TTC549 (cell line): ENCODE data around the gene FABP7.

Experiments used
- FAIRE-seq: peaks from 2 replicates; lab custom pipeline; 2012; peaks lifted over from hg19 to GRCh38; lab: Jason Lieb, UNC

FABP7 gene

DNA sequence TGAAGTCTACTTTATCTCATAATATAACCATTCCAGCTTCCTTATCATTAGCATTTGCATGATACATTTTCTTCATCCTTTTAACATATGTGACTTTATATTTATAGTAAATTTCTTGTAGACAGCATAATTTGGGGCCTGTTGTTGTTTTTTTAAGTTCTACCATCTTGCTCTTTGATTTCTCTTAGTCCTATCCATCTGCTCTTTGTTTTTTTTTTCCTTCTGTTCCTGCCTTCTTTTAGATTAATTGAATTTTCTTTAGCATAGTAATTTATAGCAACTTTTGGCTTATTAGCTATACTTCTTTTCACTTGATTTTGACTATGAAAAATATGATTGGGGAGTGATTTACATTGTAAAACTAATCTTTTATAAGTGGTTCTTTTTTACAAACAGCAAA, 19.2 kb upstream of the FABP7 start:
- FAIRE-seq: no peak

DNA sequence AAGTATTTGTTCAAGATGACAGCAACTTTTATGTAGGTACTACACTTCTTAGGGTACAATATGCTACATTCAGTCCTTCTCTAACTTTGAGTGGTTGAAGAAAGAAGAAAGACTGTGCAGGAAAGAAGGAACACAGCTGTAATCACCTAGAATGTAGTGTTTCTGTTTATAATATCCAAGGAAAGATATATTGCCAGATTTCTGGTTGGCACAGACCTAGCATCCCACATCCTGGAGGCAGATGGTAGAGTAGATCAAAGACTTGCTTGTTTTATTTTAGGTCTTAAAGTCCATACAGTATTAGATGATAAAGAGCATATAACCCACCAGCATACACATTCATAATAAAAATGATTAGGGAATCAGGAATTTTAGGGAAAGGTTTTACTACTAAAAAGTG, 13.3 kb upstream of the FABP7 start:
- FAIRE-seq: no peak

DNA sequence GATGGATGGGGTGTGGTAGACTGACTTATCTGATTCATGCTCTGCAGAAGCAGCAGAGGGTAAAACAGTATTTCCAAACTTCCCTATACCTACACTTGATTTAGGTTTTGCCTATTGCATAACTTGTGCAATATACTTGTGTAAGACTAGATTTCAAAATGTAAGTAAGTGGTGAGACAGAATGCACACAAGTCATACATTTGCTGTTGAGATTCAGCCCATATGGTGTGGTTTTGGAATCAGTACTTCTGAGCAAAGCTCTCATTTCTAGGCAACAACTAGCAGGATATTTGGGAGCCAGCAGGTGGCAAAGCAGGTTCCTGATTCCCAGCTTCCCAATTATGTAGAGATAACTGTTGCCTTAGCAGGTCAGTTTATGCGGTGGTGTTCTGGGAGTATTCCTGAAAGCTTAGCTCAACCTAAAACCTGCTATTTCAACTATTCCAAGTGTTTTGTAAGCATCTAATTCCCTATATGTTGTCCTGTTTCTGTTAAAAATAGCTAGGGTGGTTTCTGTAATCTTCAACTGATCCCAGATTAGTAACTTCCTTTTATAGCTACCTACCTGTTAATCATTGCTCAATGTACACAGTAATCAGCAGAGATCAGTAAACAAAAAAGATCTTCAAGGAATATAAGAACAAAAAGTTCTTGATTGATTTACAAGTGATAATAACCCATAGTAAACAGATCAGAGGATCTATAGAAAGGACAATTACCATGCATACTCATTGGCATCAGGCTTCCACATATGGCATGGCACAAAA, 8.5 kb upstream of the FABP7 start:
- FAIRE-seq: no peak

DNA sequence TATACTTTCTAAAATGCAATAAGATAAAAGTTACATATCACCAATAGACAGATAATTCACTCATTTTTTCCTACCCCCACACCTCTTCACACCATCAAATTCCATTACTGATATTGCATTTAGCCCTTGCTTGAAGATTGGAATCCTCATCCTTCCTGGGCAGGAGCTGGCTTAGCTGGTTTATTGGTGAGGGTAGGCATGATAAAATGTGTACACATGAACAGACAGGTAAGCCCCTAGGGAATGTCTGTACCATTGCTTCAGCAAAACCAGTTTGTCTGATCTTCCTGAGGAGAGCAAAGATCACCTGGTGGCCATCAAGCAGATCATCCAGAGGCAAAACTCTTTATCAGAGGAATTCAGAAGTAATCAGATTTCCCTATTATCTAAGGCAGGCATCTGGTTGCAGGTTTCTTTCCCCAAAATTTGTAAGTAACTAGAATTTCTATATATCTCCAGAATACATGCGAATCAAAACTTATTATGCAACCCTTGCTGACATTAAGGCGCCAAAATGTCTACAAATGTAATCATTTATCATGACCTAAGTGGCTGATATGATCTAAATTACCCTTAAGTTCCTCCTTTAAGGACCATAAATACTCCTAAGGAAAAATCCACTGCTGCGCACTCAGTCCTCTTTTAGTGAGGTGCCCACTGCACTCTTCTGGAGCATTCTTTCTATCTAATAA, 6.6 kb upstream of the FABP7 start:
- no peak for FAIRE-seq

DNA sequence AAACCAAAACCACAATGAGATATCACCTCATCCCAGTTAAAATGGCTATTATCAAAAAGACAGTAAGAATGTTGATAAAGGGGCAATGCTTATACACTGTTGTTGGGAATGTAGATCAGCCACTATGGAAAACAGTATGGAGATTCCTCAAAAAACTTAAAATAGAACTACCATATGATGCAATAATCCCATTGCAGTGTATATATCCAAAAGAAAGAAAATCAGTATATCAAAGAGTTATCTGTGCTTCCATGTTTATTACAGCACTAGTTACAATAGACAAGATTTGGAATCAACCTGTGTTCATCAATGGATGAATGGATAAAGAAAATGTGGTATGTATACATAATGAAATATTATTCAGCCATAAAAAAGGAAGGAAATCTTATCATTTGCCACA, 3.5 kb upstream of the FABP7 start:
- no peak for FAIRE-seq

DNA sequence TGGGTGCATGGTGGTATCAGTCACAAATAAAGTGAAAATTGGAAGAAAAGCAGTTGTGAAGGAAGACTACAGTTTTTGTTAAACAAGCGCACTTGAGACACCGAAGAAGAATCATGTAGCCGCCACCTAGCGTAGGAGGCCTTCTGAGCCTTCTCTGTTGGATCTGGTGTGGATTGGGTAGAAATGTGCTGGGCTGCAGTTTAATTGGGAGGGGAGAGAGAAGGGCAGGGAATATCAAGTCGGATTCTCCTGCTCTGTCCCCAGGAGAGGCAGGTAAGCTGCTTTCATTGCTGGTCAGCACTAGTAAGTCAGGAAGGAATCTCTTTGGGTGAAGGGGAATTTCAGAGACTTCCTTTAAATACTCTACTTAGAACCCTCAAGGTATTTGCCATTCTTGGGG, 1.2 kb upstream of the FABP7 start:
- FAIRE-seq: no peak

DNA sequence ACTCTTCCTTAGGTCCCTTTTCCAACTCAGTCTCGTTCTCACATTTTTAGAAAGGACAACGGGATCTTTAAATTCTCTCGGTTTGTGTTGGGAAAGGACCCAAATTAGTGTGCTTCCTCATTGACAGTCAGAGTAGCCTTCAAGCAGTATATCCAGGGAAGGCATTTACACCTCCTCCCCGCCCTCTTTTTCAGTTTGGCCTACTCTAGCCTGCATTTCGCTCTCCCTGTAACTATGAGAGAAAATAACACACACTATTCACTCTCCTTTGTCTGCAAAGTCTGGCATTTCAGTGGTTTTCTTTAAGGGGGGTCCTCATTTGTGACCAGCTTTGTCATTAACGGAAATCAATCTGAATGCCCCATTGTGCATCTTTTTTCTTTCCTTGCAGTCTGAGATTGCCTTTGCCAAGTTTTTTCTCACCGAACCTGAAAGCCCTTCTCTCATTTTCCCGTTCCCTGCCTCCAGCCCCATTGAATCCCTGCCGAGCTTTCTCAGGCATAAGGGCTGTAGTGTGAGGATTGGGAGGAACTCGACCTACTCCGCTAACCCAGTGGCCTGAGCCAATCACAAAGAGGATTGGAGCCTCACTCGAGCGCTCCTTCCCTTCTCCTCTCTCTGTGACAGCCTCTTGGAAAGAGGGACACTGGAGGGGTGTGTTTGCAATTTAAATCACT, 393 bp upstream of the FABP7 start:
- FAIRE-seq: no peak

DNA sequence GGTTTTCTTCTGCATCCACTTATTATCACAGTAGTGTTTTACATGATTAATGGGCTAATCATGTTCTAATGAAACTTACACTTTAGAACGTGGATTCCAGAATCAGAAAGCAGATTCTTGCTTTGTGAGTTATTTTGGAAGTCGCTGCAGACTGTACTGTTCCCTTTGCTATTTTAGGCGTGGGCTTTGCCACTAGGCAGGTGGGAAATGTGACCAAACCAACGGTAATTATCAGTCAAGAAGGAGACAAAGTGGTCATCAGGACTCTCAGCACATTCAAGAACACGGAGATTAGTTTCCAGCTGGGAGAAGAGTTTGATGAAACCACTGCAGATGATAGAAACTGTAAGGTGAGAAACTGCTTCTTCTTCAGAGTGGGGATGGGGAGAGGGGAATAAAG, 598 bp downstream of the FABP7 start:
- FAIRE-seq: no peak

DNA sequence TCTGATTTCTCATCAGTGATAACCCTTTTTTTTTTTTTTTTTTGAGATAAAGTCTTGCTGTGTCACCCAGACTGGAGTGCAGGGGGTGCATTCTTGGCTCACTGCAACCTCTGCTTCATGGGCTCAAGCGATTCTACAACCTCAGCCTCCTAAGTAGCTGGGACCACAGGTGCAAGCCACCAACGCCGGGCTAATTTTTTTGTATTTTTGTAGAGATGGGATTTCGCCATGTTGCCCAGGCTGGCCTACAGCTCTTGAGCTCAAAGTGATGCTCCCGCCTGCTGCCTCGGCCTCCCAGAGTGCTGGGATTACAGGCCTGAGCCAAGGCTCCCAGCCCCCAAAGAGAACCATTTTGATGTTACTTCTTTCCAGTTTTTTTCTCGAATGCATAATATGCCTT, 2.2 kb downstream of the FABP7 start:
- FAIRE-seq: no peak

DNA sequence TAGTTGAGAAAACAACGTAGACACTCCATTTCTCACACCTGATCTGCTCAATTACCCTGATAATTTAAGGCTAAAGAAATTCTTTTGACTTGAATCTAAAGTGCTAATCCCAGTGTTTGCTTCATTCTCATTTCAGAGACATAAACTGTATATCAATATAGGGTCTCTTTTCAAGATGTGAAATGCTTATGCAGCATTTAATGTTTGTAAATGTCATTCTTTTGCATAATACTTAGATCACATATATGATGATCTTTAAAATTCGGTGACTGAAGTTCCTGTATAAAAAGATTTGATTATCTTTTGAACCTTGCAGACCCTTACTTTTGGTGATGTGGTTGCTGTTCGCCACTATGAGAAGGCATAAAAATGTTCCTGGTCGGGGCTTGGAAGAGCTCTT, 3.9 kb downstream of the FABP7 start:
- FAIRE-seq: no peak

DNA sequence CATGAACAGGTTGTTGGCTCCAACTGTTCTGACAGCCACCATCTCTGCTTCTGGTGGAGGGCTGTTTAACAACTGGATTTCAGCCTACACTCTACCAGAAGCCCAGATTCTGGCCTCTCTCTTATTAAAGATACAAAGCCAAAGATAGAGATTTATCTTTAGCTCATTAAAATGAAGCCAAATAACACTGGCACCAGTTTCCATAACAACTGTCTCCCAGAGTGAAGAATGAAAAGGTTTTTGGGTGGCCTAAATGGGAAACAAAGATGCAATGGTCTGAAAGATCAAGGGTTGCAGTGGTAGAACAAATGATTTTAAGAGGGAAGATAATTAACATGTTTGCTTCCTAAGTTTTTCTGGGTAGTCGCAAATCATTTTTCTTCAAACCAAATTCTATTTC, 6.4 kb downstream of the FABP7 start:
- FAIRE-seq: no peak

DNA sequence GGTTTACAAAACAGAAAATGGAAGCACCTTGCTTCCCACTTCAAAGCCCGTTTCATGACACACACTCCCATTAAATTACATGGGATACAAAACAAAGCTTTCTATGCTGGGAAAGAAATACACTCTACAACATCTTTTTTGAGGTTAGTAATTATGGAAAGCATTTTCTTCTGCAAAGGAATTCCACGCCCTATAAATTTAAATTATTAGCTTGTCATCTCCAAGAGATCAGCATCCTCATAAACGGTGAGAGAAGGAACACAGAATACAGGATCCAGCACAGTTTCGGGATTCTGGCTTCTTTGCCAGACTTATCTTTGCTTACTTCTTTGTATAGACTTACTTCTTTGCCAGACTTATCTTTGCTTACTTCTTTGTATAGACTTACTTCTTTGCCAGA, 8.2 kb downstream of the FABP7 start:
- FAIRE-seq: no peak

DNA sequence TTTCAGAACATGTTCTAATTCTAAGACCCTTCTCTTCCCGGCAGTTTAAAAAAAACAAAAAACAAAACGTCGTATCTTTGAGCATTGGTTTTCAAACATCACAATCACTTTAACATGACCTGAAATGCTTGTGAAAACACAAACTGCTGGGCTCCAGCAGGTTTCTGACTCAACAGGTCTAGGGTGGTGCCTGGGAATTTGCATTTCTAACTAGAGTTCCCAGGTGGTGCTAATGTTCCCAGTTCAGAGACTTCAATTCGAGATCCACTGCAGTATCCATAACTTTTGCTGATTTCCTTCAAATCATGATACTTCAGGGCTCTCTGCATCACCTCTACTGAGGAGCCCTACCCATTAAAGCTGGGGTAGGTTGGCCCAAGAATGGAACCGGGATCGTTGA, 8.7 kb downstream of the FABP7 start:
- no peak for FAIRE-seq

DNA sequence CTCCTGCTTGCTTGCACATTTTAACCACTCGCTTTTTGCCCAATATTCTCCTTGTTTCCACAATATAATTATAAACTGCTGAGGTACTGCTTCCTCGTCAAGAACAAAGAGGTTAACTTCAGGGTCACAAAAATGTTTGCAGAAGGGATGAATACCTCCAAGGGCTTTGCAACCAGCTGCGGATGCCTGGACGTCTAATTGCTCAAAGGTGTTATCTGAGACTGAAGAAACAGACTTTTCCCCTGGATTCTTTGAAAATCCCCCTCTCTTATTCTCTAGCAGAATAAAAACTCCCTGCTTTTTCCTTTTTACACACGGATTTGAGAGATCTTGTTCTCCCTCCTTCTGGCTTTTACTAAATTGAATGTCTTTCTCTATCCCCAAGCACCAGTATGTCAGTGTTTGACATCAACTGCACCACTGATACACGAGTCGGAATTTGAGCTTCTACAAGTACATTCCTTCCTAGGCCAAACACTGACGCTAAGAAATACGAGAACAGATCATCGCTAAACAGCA, 9.2 kb downstream of the FABP7 start:
- FAIRE-seq: no peak

DNA sequence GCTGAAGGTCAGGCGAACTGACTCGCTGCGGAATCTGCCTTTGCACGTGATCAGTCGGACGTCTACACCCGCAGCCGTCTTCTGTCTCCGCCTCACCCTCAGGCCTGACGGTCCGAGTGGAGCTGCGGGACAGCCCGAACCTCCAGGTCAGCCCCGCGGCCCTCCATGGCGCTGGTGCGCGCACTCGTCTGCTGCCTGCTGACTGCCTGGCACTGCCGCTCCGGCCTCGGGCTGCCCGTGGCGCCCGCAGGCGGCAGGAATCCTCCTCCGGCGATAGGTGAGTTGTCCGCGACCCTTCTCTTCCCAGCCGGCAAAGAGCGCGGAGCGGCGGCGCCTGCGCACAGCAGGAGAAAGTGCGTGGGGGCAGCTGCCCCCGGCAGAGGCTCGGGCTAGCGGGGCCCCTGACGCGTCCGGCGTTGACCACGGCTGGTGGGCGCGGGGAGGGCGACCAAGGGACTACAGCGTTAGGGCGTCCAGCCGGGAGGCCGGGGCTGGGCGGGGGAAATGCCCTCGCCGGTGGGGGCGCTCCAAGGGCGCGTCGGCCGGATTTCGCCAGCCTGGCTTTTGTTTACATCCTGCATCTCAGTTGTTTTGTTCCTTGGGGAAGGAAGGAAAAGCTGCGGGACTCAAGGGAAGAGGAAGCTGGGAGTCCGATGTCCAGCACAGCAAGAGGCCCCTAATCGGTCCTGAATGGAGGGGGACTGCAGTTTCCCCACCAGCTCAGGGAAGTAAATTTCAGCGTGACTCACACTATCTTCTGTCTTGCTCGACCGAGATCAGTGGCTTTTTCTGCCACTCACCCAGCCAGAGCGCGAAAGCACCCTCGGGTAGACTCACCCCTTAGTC, 9.9 kb downstream of the FABP7 start, which contains the start of gene SMPDL3A:
TSS of gene SMPDL3A (plus strand) at position 77 of the 846 bp plus-strand sequence. CDS start at position 166, 89 bp downstream.
- no peak for FAIRE-seq

DNA sequence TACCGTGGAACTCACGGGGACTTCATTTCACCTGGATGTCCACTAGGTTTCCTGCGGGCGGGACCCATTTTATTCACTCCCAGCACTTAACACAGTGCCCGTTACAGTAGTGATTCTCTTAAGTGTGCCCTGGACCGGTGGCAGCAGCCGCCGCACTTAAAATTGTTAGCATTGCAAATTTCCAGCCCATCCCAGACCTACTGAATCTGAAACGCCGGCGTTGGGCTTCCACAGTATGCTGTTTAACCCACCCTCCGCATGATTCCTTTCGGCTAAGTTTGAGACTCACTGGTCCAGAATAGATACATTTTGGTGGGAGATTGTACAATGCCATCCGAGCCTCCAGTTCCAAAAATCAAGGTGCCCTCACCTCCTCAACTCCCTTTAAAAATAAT, 10.5 kb downstream of the FABP7 start:
- FAIRE-seq: no peak

DNA sequence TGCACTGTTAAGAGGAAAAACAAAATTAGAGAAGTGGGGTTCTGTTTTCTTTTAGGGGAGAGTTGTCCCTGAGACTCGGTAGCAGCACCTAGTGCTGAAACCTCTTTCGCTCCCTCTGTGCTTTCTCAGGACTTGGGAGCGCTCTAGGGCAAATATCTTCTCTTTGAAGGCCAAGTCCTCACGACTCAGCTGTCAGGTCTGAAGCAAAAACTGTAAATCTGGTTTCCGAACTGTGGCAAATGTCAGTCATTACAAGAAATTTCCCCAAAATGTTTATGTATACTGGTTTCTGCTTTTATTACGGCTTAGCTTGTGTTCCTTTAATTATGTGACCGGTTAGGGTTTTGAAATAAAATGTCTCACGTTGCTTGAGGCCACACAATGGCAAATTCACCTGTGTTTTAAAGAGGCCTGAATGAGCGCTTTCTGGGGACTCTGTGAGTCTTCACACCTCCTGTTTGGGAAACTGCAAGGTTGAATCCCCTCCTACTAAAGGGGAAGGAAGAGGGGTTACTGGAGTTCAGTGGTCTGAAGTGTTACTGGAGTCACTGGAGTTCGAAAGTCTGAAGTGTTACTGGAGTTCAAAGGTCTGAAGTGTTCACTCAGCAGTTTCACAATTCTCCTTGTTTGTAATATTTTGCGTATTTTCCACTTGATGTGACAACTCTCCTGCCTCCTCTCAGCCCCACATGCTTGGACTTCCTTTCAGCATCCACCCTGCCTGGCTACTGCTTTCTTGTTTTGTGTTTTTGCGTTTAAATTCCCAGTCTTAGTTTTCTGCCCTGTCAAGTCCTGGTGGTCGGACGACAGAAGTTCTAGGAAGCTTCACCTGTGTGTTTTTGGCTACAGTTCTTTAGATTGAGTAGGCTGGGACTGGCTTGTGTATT, 11.2 kb downstream of the FABP7 start:
- FAIRE-seq: no peak

DNA sequence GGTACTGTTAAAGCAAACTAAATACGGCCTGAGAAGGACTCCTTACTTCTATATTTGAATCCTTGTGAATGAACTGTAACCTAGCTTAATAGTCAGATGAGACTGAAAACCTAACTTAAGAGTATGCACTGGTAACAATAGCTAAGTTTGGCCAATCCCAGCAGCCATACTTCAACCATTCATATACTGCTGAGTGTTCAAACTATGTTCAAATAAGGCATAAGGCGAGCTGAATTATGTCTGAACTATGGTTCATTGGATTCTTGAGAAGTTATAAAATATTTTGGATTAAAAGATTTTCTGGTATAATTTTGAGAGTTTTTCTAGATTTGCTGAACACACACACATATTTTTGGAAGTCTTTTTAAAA, 11.8 kb downstream of the FABP7 start:
- FAIRE-seq: no peak

DNA sequence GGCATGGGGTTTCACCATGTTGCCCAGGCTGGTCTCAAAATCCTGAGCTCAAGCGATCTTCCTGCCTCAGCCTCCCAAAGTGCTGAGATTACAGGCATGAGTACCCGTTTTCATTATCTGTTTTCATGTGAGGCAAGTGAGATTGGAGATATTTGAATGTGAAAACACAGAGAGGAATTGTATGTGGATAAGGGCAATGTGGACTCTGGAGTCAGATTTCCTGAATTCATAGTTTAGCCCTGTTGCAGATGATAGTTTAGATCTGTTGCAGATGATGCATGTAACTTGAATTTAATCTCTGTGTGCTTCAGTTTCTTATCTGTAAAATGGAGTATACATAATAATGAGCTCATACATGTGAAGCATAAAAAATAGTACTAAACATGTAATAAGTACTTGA, 13.2 kb downstream of the FABP7 start:
- no peak for FAIRE-seq

DNA sequence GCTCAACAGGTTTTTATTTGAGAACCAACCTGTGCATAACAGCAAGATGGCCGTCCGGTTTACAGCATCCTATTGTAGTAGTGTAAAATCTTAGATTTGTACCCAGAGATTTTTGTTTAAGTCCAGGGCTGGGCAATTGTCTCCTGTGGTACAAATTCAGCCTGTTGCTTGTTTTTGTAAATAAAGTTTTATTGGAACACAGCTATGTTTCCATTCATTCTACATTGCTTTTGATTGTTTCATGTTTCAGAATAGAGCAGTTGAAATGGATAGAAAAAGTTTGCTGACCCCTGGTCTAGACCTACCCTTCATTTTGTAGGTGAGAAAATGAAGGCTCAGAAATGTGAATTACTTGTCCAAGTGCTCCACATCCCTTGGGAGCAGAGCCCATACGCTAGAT, 18.0 kb downstream of the FABP7 start:
- no peak for FAIRE-seq

DNA sequence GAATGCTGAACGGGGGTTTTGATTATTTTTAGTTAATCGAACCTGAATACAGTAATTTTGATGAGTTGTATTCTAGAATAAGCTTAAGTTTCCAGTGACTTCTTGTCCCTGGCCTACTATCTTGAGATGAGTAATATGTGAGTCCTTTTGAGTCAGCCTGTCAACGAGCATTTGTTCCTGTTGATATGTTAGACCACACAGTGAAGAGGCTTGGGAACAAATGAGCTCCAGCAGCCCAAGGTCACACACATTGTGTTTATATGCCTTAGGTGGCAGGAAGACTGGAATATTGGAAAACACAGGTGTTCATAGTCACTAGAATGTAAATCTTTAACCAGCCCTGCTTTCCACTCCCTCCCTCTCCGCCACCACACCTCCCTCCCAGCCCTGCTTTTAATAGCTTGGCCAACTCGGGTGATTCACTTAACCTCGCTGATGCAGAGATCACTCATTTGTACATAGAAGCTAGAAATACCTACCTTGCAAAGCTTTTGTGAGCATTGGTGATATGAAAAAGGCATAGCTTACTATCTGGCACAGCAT, 18.7 kb downstream of the FABP7 start:
- no peak for FAIRE-seq
